ENCODE results near the gene THADA. TPM values are rescaled to one million over a fixed set of nuclear protein-coding genes. Genes with fewer than 3 reads are reported as not detected.
"Not testable (repeated sequence)": the region's sequence is repeated elsewhere in the genome, so short reads cannot be mapped to it uniquely, and the experiment has no call there.

The THADA gene
- total and polyA plus RNA-seq, 2 donors (not counting 1 experiment from before 2014, with no cell fraction given): 9.2 to 36.2 TPM

DNA sequence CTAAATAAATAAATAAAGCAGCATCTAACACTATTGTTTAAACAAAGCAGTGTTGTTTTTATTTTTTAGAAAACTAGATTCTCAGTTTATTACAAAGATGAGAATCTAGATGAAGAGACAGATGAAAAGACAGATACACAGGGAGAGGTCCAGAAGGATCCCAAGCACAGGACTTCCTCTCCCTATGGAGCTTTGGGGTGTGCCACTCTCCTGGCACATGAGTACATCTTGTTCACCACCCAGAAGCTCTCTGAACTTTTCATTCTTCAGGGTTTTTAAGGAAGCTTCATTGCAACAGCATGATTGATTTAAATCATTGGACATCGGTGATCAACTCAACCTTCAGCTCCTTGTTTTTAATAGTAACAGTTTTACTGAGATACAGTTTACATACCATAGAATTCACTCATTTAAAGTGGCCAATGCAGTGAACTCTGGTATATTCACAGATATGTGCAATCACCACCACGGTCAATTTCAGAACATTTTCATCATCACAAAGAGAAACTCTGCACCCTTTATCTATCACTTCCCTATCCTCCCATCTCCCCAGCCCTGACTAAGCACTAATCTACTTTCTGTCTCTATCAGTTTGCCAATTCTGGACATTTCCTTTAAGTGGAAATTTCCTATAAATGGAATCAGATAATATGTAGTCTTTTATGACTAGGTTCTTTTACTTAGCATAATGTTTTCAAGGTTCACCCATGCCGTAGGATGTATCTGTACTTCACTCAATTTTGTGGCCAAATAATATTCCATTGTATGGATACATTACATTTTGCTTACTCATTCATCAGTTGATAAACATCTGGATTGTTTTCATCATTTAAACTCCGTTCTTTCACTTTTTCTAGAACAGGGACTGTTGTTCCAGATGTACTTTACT, 307.2 kb downstream of the THADA start:
- H2AFZ ChIP-seq (ENCODE audit: low read length): no peak overlapping the region
- no peaks in the 10 kb centered on the region for H3K27me3 ChIP-seq (ENCODE audit: control insufficient read depth, insufficient read depth, low read length)
- peak in 1 of 2 donors; percentile 85 for DNase-seq (ENCODE audit: low read depth in 2 of 2)
- no peaks in the 10 kb centered on the region for H3K36me3 ChIP-seq (ENCODE audit: control insufficient read depth, insufficient read depth, low read length)
- no peaks in the 10 kb centered on the region for H3K9me3 ChIP-seq (ENCODE audit: control insufficient read depth, insufficient read depth, low read depth, low read length)
- peaks cover 6% of the 10 kb centered on the region for H3K4me1 ChIP-seq (ENCODE audit: control insufficient read depth, extremely low read depth, insufficient read depth, low read length)
- no peak overlapping the region for H3K4me2 ChIP-seq (ENCODE audit: extremely low read depth, insufficient read depth, low read length)
- H4K20me1 ChIP-seq (ENCODE audit: control insufficient read depth, extremely low read depth, insufficient read depth, low read length): no peaks in the 10 kb centered on the region
- H3K4me3 ChIP-seq (replicated peaks in 1 of 4; ENCODE audit: control extremely low read depth in 1 of 4, insufficient read depth in 1 of 4, low read depth in 3 of 4, low read length in 4 of 4): no peak overlapping the region
- TF ChIP-seq, protein P1, sequence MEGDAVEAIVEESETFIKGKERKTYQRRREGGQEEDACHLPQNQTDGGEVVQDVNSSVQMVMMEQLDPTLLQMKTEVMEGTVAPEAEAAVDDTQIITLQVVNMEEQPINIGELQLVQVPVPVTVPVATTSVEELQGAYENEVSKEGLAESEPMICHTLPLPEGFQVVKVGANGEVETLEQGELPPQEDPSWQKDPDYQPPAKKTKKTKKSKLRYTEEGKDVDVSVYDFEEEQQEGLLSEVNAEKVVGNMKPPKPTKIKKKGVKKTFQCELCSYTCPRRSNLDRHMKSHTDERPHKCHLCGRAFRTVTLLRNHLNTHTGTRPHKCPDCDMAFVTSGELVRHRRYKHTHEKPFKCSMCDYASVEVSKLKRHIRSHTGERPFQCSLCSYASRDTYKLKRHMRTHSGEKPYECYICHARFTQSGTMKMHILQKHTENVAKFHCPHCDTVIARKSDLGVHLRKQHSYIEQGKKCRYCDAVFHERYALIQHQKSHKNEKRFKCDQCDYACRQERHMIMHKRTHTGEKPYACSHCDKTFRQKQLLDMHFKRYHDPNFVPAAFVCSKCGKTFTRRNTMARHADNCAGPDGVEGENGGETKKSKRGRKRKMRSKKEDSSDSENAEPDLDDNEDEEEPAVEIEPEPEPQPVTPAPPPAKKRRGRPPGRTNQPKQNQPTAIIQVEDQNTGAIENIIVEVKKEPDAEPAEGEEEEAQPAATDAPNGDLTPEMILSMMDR (conservative IDR thresholded peaks at IDR 0.05 in 1 of 2, IDR thresholded peaks at IDR 0.05 in 1 of 2; ENCODE audit: low read depth in 1 of 2, low read length in 2 of 2): no peak
- no peak for TF ChIP-seq EZH2 (IDR thresholded peaks at IDR 0.05; ENCODE audit: low read length, missing control alignments)
- H3K27ac ChIP-seq (ENCODE audit: insufficient read depth, low read length): no peak overlapping the region
- H3K9ac ChIP-seq (ENCODE audit: insufficient read depth, low read length): no peak overlapping the region
- no peaks in the 10 kb centered on the region for H3K79me2 ChIP-seq (ENCODE audit: control insufficient read depth, insufficient read depth, low read length)

DNA sequence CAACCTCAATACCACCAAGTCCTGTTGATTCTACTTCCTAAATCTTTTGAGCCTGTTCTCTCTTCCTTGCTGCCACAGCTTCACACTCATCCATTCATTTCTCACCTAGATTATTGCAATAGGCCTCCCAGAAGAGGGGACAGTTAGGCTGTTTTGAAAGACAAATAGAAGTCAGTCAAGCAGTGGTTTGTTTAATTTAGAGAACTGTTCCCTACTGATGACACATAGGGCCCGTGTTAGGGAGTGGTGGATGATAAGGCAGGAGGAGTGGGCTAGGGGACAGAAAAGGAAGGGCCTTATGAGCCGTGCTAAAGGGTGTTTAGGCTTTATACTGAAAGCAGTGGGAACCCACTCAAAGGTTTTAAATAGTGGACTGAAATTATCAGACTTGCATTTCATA, 309.9 kb downstream of the THADA start:
- Histone ChIP-seq H3K79me2 (ENCODE audit: control insufficient read depth, insufficient read depth, low read length) (no peaks in the 10 kb centered on the region), H3K27ac (ENCODE audit: insufficient read depth, low read length) (no peak overlapping the region), H2AFZ (ENCODE audit: low read length) (no peak overlapping the region), H3K27me3 (ENCODE audit: control insufficient read depth, insufficient read depth, low read length) (no peaks in the 10 kb centered on the region), H4K20me1 (ENCODE audit: control insufficient read depth, extremely low read depth, insufficient read depth, low read length) (no peaks in the 10 kb centered on the region), H3K36me3 (ENCODE audit: control insufficient read depth, insufficient read depth, low read length) (no peaks in the 10 kb centered on the region), H3K9me3 (ENCODE audit: control insufficient read depth, insufficient read depth, low read depth, low read length) (no peaks in the 10 kb centered on the region), H3K9ac (ENCODE audit: insufficient read depth, low read length) (no peak overlapping the region), H3K4me1 (ENCODE audit: control insufficient read depth, extremely low read depth, insufficient read depth, low read length) (no peaks in the 10 kb centered on the region), H3K4me3 (replicated peaks in 1 of 4; ENCODE audit: control extremely low read depth in 1 of 4, insufficient read depth in 1 of 4, low read depth in 3 of 4, low read length in 4 of 4) (no peak overlapping the region), H3K4me2 (ENCODE audit: extremely low read depth, insufficient read depth, low read length) (no peak overlapping the region)
- DNase-seq (ENCODE audit: low read depth in 2 of 2): no peak
- TF ChIP-seq EZH2 (IDR thresholded peaks at IDR 0.05; ENCODE audit: low read length, missing control alignments): no peak
- TF ChIP-seq, protein P1 (conservative IDR thresholded peaks at IDR 0.05 in 1 of 2, IDR thresholded peaks at IDR 0.05 in 1 of 2; ENCODE audit: low read depth in 1 of 2, low read length in 2 of 2): no peak

GRCh38 chr2:43284967-43285366, 310.9 kb downstream of the THADA start:
- no peak overlapping the region for H3K9ac ChIP-seq (ENCODE audit: insufficient read depth, low read length)

DNA sequence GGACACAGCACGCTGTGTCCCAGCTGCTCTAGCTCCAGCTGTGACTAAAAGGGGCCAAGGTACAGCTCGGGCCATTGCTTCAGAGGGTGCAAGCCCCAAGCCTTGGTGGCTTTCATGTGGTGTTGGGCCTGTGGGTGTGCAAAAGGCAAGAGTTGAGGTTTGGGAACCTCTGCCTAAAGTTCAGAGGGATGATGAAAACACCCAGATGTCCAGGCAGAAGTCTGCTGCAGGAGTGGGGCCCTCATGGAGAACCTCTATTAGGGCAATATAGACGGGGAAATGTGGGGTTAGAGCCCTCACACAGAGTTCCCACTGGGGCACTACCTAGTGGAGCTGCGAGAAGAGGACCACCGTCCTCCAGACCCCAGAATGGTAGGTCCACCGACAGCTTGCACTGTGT, 311.5 kb downstream of the THADA start:
- not testable (repeated sequence) for H3K9ac ChIP-seq (ENCODE audit: insufficient read depth, low read length); H3K27me3 ChIP-seq (ENCODE audit: control insufficient read depth, insufficient read depth, low read length); H3K36me3 ChIP-seq (ENCODE audit: control insufficient read depth, insufficient read depth, low read length); H3K27ac ChIP-seq (ENCODE audit: insufficient read depth, low read length); H3K4me2 ChIP-seq (ENCODE audit: extremely low read depth, insufficient read depth, low read length); H3K4me3 ChIP-seq (replicated peaks in 1 of 4; ENCODE audit: control extremely low read depth in 1 of 4, insufficient read depth in 1 of 4, low read depth in 3 of 4, low read length in 4 of 4); H2AFZ ChIP-seq (ENCODE audit: low read length); H3K9me3 ChIP-seq (ENCODE audit: control insufficient read depth, insufficient read depth, low read depth, low read length); H4K20me1 ChIP-seq (ENCODE audit: control insufficient read depth, extremely low read depth, insufficient read depth, low read length); H3K4me1 ChIP-seq (ENCODE audit: control insufficient read depth, extremely low read depth, insufficient read depth, low read length); DNase-seq (ENCODE audit: low read depth in 2 of 2); H3K79me2 ChIP-seq (ENCODE audit: control insufficient read depth, insufficient read depth, low read length)

More at GRCh38 chr2:43284967-43285366, 310.9 kb downstream of the THADA start:
- Histone ChIP-seq H4K20me1 (ENCODE audit: control insufficient read depth, extremely low read depth, insufficient read depth, low read length) (no peaks in the 10 kb centered on the region), H3K4me3 (replicated peaks in 1 of 4; ENCODE audit: control extremely low read depth in 1 of 4, insufficient read depth in 1 of 4, low read depth in 3 of 4, low read length in 4 of 4) (no peak overlapping the region), H3K4me1 (ENCODE audit: control insufficient read depth, extremely low read depth, insufficient read depth, low read length) (no peaks in the 10 kb centered on the region), H3K79me2 (ENCODE audit: control insufficient read depth, insufficient read depth, low read length) (no peaks in the 10 kb centered on the region), H3K27ac (ENCODE audit: insufficient read depth, low read length) (no peak overlapping the region), H2AFZ (ENCODE audit: low read length) (no peak overlapping the region), H3K4me2 (ENCODE audit: extremely low read depth, insufficient read depth, low read length) (no peak overlapping the region), H3K27me3 (ENCODE audit: control insufficient read depth, insufficient read depth, low read length) (no peaks in the 10 kb centered on the region), H3K9me3 (ENCODE audit: control insufficient read depth, insufficient read depth, low read depth, low read length) (no peaks in the 10 kb centered on the region), H3K36me3 (ENCODE audit: control insufficient read depth, insufficient read depth, low read length) (no peaks in the 10 kb centered on the region)
- no peak for TF ChIP-seq EZH2 (IDR thresholded peaks at IDR 0.05; ENCODE audit: low read length, missing control alignments)
- TF ChIP-seq, protein P1 (conservative IDR thresholded peaks at IDR 0.05 in 1 of 2, IDR thresholded peaks at IDR 0.05 in 1 of 2; ENCODE audit: low read depth in 1 of 2, low read length in 2 of 2): no peak
- no peak for DNase-seq (ENCODE audit: low read depth in 2 of 2)
